Neuronal stem cell (in vitro differentiated cells): ENCODE results near the gene EYS.

Source experiments
- DNase-seq: peaks from one replicate; pipeline ENCODE4 v3.0.0-alpha.2; 2013; ENCODE audit warnings: low spot score
- H2AFZ ChIP-seq: one replicate; pipeline ENCODE4 v1.6.1; 2013; ENCODE audit warnings: mild to moderate bottlenecking, low read length, inconsistent platforms
- H2AK5ac ChIP-seq: 2 replicates; pipeline ENCODE4 v1.6.1; 2013; ENCODE audit warnings: low read depth, mild to moderate bottlenecking, inconsistent platforms, low read length, moderate library complexity, mixed read lengths
- H2BK120ac ChIP-seq: 2 replicates; pipeline ENCODE4 v1.6.1; 2013; ENCODE audit warnings: low read depth, mild to moderate bottlenecking, inconsistent platforms, low read length, moderate library complexity, mixed read lengths
- H2BK12ac ChIP-seq: one replicate; pipeline ENCODE4 v1.6.1; 2013; ENCODE audit warnings: low read length, inconsistent platforms
- H2BK15ac ChIP-seq: 2 replicates; pipeline ENCODE4 v1.6.1; 2013; ENCODE audit warnings: mild to moderate bottlenecking, low read length, inconsistent platforms, mixed read lengths
- H2BK5ac ChIP-seq: one replicate; pipeline ENCODE4 v1.6.1; 2013; ENCODE audit warnings: inconsistent platforms, mild to moderate bottlenecking, low read length, moderate library complexity
- H3K14ac ChIP-seq: one replicate; pipeline ENCODE4 v1.6.1; 2013; ENCODE audit warnings: low read length, inconsistent platforms
- H3K18ac ChIP-seq: 2 replicates; pipeline ENCODE4 v1.6.1; 2013; ENCODE audit warnings: low read length, inconsistent platforms
- H3K23ac ChIP-seq: 2 replicates; pipeline ENCODE4 v1.6.1; 2013; ENCODE audit warnings: low read depth, mild to moderate bottlenecking, mixed read lengths, low read length, inconsistent platforms; ENCODE audit not compliant: poor library complexity
- H3K27ac ChIP-seq: replicated peaks from 3 replicates; pipeline ENCODE4 v1.5.1; 2013; ENCODE audit warnings: low read length, inconsistent platforms
- H3K27me3 ChIP-seq, 3 experiments: 2 replicates each; pipeline ENCODE4 v1.6.1; 2013; ENCODE audit warnings: low read length in 3 of 3, mild to moderate bottlenecking in 2 of 3, inconsistent platforms in 1 of 3, low read depth in 1 of 3, mixed read lengths in 1 of 3, moderate library complexity in 1 of 3; ENCODE audit not compliant: control insufficient read depth in 3 of 3, insufficient read depth in 3 of 3
- H3K36me3 ChIP-seq, 2 donors: replicated peaks in 1 of 2; 2 replicates each; pipeline ENCODE4 v1.6.1; 2013; ENCODE audit warnings: low read length in 2 of 2; ENCODE audit not compliant: control insufficient read depth in 2 of 2, insufficient read depth in 2 of 2
- H3K4ac ChIP-seq: 2 replicates; pipeline ENCODE4 v1.6.1; 2013; ENCODE audit warnings: inconsistent platforms, mild to moderate bottlenecking, low read length, moderate library complexity
- H3K4me1 ChIP-seq, 2 donors: 1 replicate in 1 of 2; 2 replicates in 1 of 2; pipeline ENCODE4 v1.6.1; 2013; ENCODE audit warnings: low read length in 2 of 2, low read depth in 1 of 2; ENCODE audit not compliant: control insufficient read depth in 2 of 2, insufficient read depth in 1 of 2
- H3K4me2 ChIP-seq: one replicate; pipeline ENCODE4 v1.6.1; 2013; ENCODE audit warnings: mild to moderate bottlenecking, low read length, inconsistent platforms; ENCODE audit not compliant: insufficient read depth, poor library complexity, severe bottlenecking
- H3K4me3 ChIP-seq, 2 donors: 2 replicates each; pipeline ENCODE4 v1.5.1; 2013; ENCODE audit warnings: low read length in 2 of 2, mild to moderate bottlenecking in 2 of 2, inconsistent platforms in 1 of 2, moderate library complexity in 1 of 2
- H3K79me1 ChIP-seq: one replicate; pipeline ENCODE4 v1.6.1; 2013; ENCODE audit warnings: low read depth, mild to moderate bottlenecking, inconsistent platforms, low read length, moderate library complexity
- H3K9ac ChIP-seq: one replicate; pipeline ENCODE4 v1.6.1; 2013; ENCODE audit warnings: mild to moderate bottlenecking, low read depth, low read length, inconsistent platforms; ENCODE audit not compliant: poor library complexity
- H3K9me3 ChIP-seq, 2 donors: replicated peaks in 1 of 2; 2 replicates each; pipeline versions ENCODE3 to v1.6.1; 2013; ENCODE audit warnings: low read length in 2 of 2, mild to moderate bottlenecking in 2 of 2, inconsistent platforms in 1 of 2, low read depth in 1 of 2, mixed read lengths in 1 of 2, moderate library complexity in 1 of 2; ENCODE audit not compliant: control insufficient read depth in 2 of 2, insufficient read depth in 1 of 2
- H4K8ac ChIP-seq: one replicate; pipeline ENCODE4 v1.6.1; 2013; ENCODE audit warnings: low read depth, mild to moderate bottlenecking, inconsistent platforms, low read length, moderate library complexity
- H4K91ac ChIP-seq: one replicate; pipeline ENCODE4 v1.6.1; 2013; ENCODE audit warnings: low read length, low read depth, mild to moderate bottlenecking, inconsistent platforms; ENCODE audit not compliant: poor library complexity
- WGBS, 2 donors: extraction: QIAGEN DNeasy Blood & Tissue Kit; methylation state at CpG; one replicate each; pipeline ENCODE4 v1.1.7; 2013; ENCODE audit warnings: missing lambda C conversion rate in 2 of 2, mixed read lengths in 1 of 2; ENCODE audit not compliant: insufficient read length in 2 of 2, insufficient replicate concordance in 1 of 2; ENCODE audit errors: extremely low coverage in 2 of 2; 5-methylcytosine and 5-hydroxymethylcytosine counted together

Gene EYS

GRCh38 chr6:65649392-65649791 lies 57.6 kb downstream of the EYS start:
- Histone ChIP-seq H3K27ac (no peak overlapping the region), H4K8ac (no peak overlapping the region), H2BK15ac (no peak overlapping the region), H2BK5ac (no peak overlapping the region), H3K4me3 (no peak overlapping the region), H3K23ac (no peak overlapping the region), H3K18ac (no peak overlapping the region), H2BK12ac (no peak overlapping the region), H4K91ac (no peak overlapping the region), H3K4me2 (no peak overlapping the region), H3K9me3 (peaks cover 0 to under 1% of the 10 kb centered on the region in 2 donors), H2BK120ac (no peak overlapping the region), H3K4me1 (no peaks in the 10 kb centered on the region), H2AFZ (no peak overlapping the region), H3K9ac (no peak overlapping the region), H3K36me3 (no peaks in the 10 kb centered on the region), H3K4ac (no peak overlapping the region), H3K14ac (no peak overlapping the region), H2AK5ac (no peak overlapping the region), H3K27me3 (no peaks in the 10 kb centered on the region), H3K79me1 (no peaks in the 10 kb centered on the region)
- WGBS, 2 donors: no CpG with 5 or more reads among the region's 3 CpGs
- DNase-seq: no peak

- no peak overlapping the region for H3K9ac ChIP-seq
- H3K27me3 ChIP-seq: no peaks in the 10 kb centered on the region
- H3K18ac ChIP-seq: no peak overlapping the region
- no peak overlapping the region for H3K14ac ChIP-seq
- DNase-seq: no peak
- H2BK12ac ChIP-seq: no peak overlapping the region
- no peak overlapping the region for H2AK5ac ChIP-seq
- H2BK5ac ChIP-seq: no peak overlapping the region
- H2BK15ac ChIP-seq: no peak overlapping the region
- no peak overlapping the region for H3K4ac ChIP-seq
- no peak overlapping the region for H3K23ac ChIP-seq
- H3K4me3 ChIP-seq: no peak overlapping the region
- H3K4me1 ChIP-seq: peaks cover 0 to 2% of the 10 kb centered on the region in 2 donors
- no peaks in the 10 kb centered on the region for H3K36me3 ChIP-seq
- no peak overlapping the region for H4K8ac ChIP-seq
- peaks cover 2 to 12% of the 10 kb centered on the region in 2 donors for H3K9me3 ChIP-seq
- no peak overlapping the region for H3K4me2 ChIP-seq
- no peak overlapping the region for H2AFZ ChIP-seq
- no CpG with 5 or more reads among the region's 3 CpGs for WGBS, 2 donors
- H4K91ac ChIP-seq: no peak overlapping the region
- H3K27ac ChIP-seq: no peak overlapping the region
- H3K79me1 ChIP-seq: no peaks in the 10 kb centered on the region
- no peak overlapping the region for H2BK120ac ChIP-seq
Observed at GRCh38 chr6:65646544-65646943, 60.5 kb downstream of the EYS start.

GRCh38 chr6:65642776-65643175 lies 64.2 kb downstream of the EYS start:
- Histone ChIP-seq H3K23ac (no peak overlapping the region), H2BK15ac (no peak overlapping the region), H2BK5ac (no peak overlapping the region), H2BK120ac (no peak overlapping the region), H2AFZ (no peak overlapping the region), H3K79me1 (no peaks in the 10 kb centered on the region), H3K36me3 (no peaks in the 10 kb centered on the region), H4K91ac (no peak overlapping the region), H3K27me3 (no peaks in the 10 kb centered on the region), H2BK12ac (peak overlapping the region; percentile 22), H3K4me1 (peaks cover 0 to 2% of the 10 kb centered on the region in 2 donors), H3K14ac (no peak overlapping the region), H4K8ac (no peak overlapping the region), H3K9me3 (peaks cover 2 to 12% of the 10 kb centered on the region in 2 donors), H3K18ac (peak overlapping the region; percentile 57), H3K4me2 (no peak overlapping the region), H2AK5ac (no peak overlapping the region), H3K4ac (no peak overlapping the region), H3K4me3 (peak overlapping the region in 1 of 2 donors; percentile 46), H3K27ac (no peak overlapping the region), H3K9ac (peak overlapping the region; percentile 44)
- DNase-seq: no peak
- WGBS, 2 donors: no CpG with 5 or more reads among the region's 1 CpG

- Histone ChIP-seq H2AFZ (no peak overlapping the region), H3K4me2 (no peak overlapping the region), H2AK5ac (no peak overlapping the region), H4K8ac (no peak overlapping the region), H3K23ac (peak overlapping the region; percentile 60), H2BK15ac (peak overlapping the region; percentile 3), H3K27me3 (no peaks in the 10 kb centered on the region), H3K4me3 (no peak overlapping the region), H3K27ac (no peak overlapping the region), H3K4me1 (peaks cover 3% of the 10 kb centered on the region in 2 donors), H3K14ac (no peak overlapping the region), H3K18ac (peak overlapping the region; percentile 85), H2BK5ac (no peak overlapping the region), H4K91ac (no peak overlapping the region), H3K36me3 (no peaks in the 10 kb centered on the region), H2BK120ac (no peak overlapping the region), H3K9me3 (peaks cover 2% of the 10 kb centered on the region in 2 donors), H3K4ac (no peak overlapping the region), H3K9ac (no peak overlapping the region), H2BK12ac (peak overlapping the region; percentile 93), H3K79me1 (no peaks in the 10 kb centered on the region)
- no CpG with 5 or more reads among the region's 22 CpGs for WGBS, 2 donors
- DNase-seq: peak; percentile 18
Observed at GRCh38 chr6:65638047-65638831, 68.8 kb downstream of the EYS start.
